DOHH2 (cell line): ENCODE results near the gene USP46.

Experiments
- H3F3A ChIP-seq: fragments of 200-600 bp; sonication (generic), shearing (Covaris generic); 2 replicates; pipeline ENCODE4 v1.6.0; 2016; ENCODE audit warnings: antibody characterized with exemption, mild to moderate bottlenecking; ENCODE audit not compliant: control insufficient read depth, insufficient read depth
- H3K27ac ChIP-seq: fragments of 200-600 bp; sonication (generic); 2 replicates; pipeline ENCODE4 v1.5.1; 2014; ENCODE audit warnings: low read depth, mild to moderate bottlenecking, low read length, moderate library complexity
- H3K27me3 ChIP-seq: fragments of 200-600 bp; sonication (generic); 2 replicates; pipeline ENCODE4 v1.6.1; 2014; ENCODE audit warnings: mild to moderate bottlenecking, low read length, mixed read lengths; ENCODE audit not compliant: control insufficient read depth
- H3K36me3 ChIP-seq: fragments of 200-600 bp; sonication (generic); 2 replicates; pipeline ENCODE4 v1.6.1; 2014; ENCODE audit warnings: mild to moderate bottlenecking, low read length, moderate library complexity, mixed read lengths; ENCODE audit not compliant: control insufficient read depth
- H3K4me1 ChIP-seq: fragments of 200-600 bp; sonication (generic); 2 replicates; pipeline ENCODE4 v1.6.1; 2014; ENCODE audit warnings: mild to moderate bottlenecking, low read length, mixed read lengths; ENCODE audit not compliant: control insufficient read depth
- H3K4me2 ChIP-seq: fragments of 200-600 bp; sonication (generic); 2 replicates; pipeline ENCODE4 v1.6.0; 2014; ENCODE audit warnings: mild to moderate bottlenecking, low read length, moderate library complexity
- H3K4me3 ChIP-seq: fragments of 200-600 bp; sonication (generic); 2 replicates; pipeline ENCODE4 v1.5.1; 2014; ENCODE audit warnings: mild to moderate bottlenecking, low read length, mixed read lengths
- H3K79me2 ChIP-seq: fragments of 200-600 bp; sonication (generic); 2 replicates; pipeline ENCODE4 v1.6.1; 2014; ENCODE audit warnings: mild to moderate bottlenecking, low read length, mixed read lengths; ENCODE audit not compliant: control insufficient read depth
- H3K9me2 ChIP-seq: fragments of 200-600 bp; sonication (generic); replicated peaks from 2 replicates; pipeline ENCODE4 v1.6.1; 2014; ENCODE audit warnings: mild to moderate bottlenecking, low read length, mixed read lengths; ENCODE audit not compliant: control insufficient read depth
- H3K9me3 ChIP-seq: fragments of 200-600 bp; sonication (generic); 2 replicates; pipeline ENCODE4 v1.6.1; 2014; ENCODE audit warnings: antibody characterized with exemption, low read length, mixed read lengths; ENCODE audit not compliant: control insufficient read depth, insufficient read depth
- H4K20me1 ChIP-seq: fragments of 200-600 bp; sonication (generic); 2 replicates; pipeline ENCODE4 v1.6.0; 2014; ENCODE audit warnings: low read depth, mild to moderate bottlenecking, antibody characterized with exemption, low read length, moderate library complexity; ENCODE audit not compliant: control insufficient read depth, insufficient read depth
- CTCF ChIP-seq: fragments of 200-600 bp; sonication (generic); IDR thresholded peaks from one replicate; pipeline ENCODE4 v1.5.1; 2014; ENCODE audit warnings: antibody characterized with exemption, mild to moderate bottlenecking, low read depth, low read length; ENCODE audit not compliant: poor library complexity, severe bottlenecking
- EZH2phosphoT487 ChIP-seq: fragments of 200-600 bp; sonication (generic); IDR thresholded peaks from 2 replicates; pipeline ENCODE4 v1.6.1; 2017; ENCODE audit warnings: borderline replicate concordance, mild to moderate bottlenecking, antibody characterized with exemption, low read length, moderate library complexity, mixed read lengths

Gene USP46

GRCh38 chr4:52622564-52622963 lies 36.5 kb downstream of the USP46 start:
- Histone ChIP-seq H3K36me3 (peaks cover 35% of the 10 kb centered on the region), H3F3A (no peaks in the 10 kb centered on the region), H3K4me3 (no peak overlapping the region), H3K79me2 (peaks cover 4% of the 10 kb centered on the region; the same call in 1 of the 2 replicates), H4K20me1 (no peaks in the 10 kb centered on the region), H3K27me3 (no peaks in the 10 kb centered on the region), H3K9me3 (no peaks in the 10 kb centered on the region), H3K4me2 (no peak overlapping the region), H3K4me1 (no peaks in the 10 kb centered on the region), H3K9me2 (no peaks in the 10 kb centered on the region), H3K27ac (no peak overlapping the region)
- TF ChIP-seq EZH2phosphoT487, result no peak
- TF ChIP-seq CTCF, result no peak

- Histone ChIP-seq H3K4me1 (no peaks in the 10 kb centered on the region), H3K27ac (no peak overlapping the region), H3K36me3 (peaks cover 33% of the 10 kb centered on the region), H3K27me3 (no peaks in the 10 kb centered on the region), H3K79me2 (peaks cover 4% of the 10 kb centered on the region; the same call in 1 of the 2 replicates), H3K4me3 (no peak overlapping the region), H3K9me2 (no peaks in the 10 kb centered on the region), H3K9me3 (no peaks in the 10 kb centered on the region), H3F3A (no peaks in the 10 kb centered on the region), H4K20me1 (no peaks in the 10 kb centered on the region), H3K4me2 (no peak overlapping the region)
- TF ChIP-seq EZH2phosphoT487, result no peak
- TF ChIP-seq CTCF, result no peak
Observed at GRCh38 chr4:52621567-52621966, 37.5 kb downstream of the USP46 start.

- Histone ChIP-seq H3K79me2 (peaks cover 4% of the 10 kb centered on the region; the same call in 1 of the 2 replicates), H3K36me3 (peaks cover 20% of the 10 kb centered on the region), H3K4me2 (no peak overlapping the region), H3K27ac (no peak overlapping the region), H4K20me1 (no peaks in the 10 kb centered on the region), H3K9me2 (no peaks in the 10 kb centered on the region), H3F3A (no peaks in the 10 kb centered on the region), H3K4me1 (no peaks in the 10 kb centered on the region), H3K27me3 (no peaks in the 10 kb centered on the region), H3K4me3 (no peak overlapping the region), H3K9me3 (no peaks in the 10 kb centered on the region)
- TF ChIP-seq CTCF (no peak), EZH2phosphoT487 (no peak)
Observed at GRCh38 chr4:52619591-52619931, 39.5 kb downstream of the USP46 start.
